Measurements from ENCODE around the gene MRPL47. TPM values are rescaled to one million over a fixed set of nuclear protein-coding genes. Genes with fewer than 3 reads are reported as not detected.

MRPL47 gene
- 21.9 and 25.1 TPM in 2 replicates for total RNA-seq

DNA sequence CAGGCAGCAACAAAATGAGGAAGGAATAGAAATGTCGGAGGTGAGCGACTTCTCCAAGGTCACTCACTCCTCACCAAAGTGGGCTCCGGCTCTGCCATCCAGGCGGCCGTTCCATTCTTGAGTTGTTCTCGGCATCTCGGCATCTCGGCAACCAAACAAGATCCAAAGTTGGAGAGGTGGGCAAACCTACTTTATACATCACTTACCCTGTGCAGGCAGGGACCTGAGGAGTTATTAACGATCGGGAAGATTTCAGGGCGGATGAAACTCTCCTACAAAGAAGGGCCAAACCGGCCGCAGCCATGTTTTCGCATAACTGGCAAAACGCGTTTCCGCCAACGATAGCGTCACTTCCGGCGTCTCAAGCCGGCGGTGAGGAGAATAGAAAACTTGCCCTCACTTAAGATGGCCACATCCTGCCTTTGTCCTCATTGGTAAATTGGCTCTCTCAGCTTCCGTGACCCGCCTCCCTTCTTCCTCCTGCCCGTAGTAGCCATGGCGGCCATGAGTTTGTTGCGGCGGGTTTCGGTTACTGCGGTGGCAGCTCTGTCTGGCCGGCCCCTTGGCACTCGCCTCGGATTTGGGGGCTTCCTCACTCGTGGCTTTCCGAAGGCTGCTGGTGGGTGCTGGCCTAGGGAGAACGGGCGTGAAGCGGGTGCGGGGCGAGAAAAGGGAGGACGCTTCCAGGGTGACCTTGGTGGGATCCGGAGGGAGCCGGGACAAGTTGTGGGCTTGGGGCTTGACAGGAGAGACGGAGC is at the start of gene MRPL47, which contains the start of gene NDUFB5:
MRPL47 (minus strand) TSS at position 318 of the 758 bp plus-strand sequence; CDS start at position 304, 14 bp downstream.
NDUFB5 (plus strand) TSS at position 474 of the 758 bp plus-strand sequence; CDS start at position 496, 22 bp downstream.

DNA sequence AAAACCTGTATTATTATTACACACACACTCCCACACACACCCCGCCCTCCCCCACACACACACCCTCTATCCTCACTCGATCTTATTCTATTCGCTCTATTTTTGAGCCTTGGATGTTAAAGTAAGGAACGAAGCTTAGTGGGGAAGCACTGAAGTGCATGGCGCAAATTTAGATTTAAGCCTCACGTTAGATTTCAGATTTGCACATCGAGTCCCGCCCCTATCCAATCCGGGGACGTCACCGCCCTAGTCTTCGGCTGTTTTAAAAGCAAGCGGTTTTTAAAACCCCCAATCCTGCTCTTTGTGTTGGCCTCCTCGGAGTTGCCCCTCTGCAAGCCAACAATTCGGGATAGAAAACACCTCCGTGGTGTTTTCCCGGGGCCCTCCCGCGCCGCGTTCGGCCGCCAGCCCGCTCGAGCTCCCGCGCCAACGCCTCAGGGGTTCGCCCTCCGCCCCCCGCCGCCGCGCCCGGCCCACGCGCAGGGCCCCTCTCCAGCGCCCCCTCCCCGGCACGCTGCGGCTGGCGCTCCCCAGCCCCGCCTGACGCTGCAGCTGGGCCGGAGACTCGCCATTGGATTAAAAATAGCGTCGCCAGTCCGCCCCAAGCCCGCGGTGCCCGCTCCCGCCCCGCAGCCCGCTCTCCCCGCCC is 48.1 kb upstream of the MRPL47 start, which contains the start of gene USP13:
USP13 (plus strand) TSS at position 594 of the 649 bp plus-strand sequence. CDS start 186 bp downstream, outside the sequence.

DNA sequence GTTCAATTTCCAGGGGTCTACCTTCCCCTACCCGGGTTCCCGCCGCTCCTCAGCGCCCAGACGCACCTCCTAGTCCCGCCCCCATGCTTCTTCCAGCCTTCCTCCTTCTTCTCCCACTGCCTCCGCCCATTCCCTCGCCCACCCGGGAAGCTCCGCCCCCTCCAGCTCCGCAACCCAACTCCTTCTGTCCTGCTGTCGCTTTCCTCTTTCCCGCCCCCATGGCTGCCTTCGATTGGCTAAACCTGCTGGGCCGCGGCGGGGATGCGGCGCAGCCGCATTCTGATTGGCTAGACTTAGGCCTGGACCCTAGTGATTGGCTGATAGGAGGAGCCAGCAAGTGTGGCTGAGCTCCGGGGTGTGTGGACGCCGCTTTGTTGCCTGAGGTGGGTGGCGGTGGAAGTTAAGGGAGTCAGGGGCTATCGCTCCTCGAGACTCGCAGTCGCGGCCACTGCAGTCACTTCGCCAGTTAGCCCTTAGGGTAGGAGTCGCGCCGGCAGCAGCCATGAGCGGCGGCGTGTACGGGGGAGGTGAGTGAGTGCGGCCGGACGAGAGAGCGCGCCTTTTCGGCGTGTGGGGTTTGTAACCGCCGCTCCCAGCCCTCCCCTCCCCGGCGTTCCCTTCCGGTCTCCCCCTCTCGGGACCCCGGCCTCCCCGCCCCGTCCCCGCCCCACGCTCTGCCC is 41.7 kb downstream of the MRPL47 start, which contains the start of gene ACTL6A:
ACTL6A (plus strand) TSS at position 336 of the 680 bp plus-strand sequence; CDS start at position 503, 167 bp downstream.

Other genes with a start within 250 kb of the MRPL47 start
- gene GNB4, start 153.2 kb downstream of the MRPL47 start, total RNA-seq: 35.1 and 74.1 TPM in 2 replicates
- 47.1 and 74.3 TPM in 2 replicates for gene ACTL6A, start 41.7 kb downstream of the MRPL47 start, total RNA-seq
- gene NDUFB5, start 156 bp upstream of the MRPL47 start, total RNA-seq: 107 and 120 TPM in 2 replicates
- 9.1 and 21.5 TPM in 2 replicates for gene USP13, start 48.4 kb upstream of the MRPL47 start, total RNA-seq

Data from bladder microvascular endothelial cell (primary cell).